ENCODE data around the gene COL5A1. TPM values are rescaled to one million over a fixed set of nuclear protein-coding genes. Genes with fewer than 3 reads are reported as not detected.
"Not testable (repeated sequence)": the region's sequence is repeated elsewhere in the genome, so short reads cannot be mapped to it uniquely, and the experiment has no call there.

Gene COL5A1
- total RNA-seq, 6 donors from 2014 or later: 7.5 to 75.4 (median 27.4) TPM

DNA sequence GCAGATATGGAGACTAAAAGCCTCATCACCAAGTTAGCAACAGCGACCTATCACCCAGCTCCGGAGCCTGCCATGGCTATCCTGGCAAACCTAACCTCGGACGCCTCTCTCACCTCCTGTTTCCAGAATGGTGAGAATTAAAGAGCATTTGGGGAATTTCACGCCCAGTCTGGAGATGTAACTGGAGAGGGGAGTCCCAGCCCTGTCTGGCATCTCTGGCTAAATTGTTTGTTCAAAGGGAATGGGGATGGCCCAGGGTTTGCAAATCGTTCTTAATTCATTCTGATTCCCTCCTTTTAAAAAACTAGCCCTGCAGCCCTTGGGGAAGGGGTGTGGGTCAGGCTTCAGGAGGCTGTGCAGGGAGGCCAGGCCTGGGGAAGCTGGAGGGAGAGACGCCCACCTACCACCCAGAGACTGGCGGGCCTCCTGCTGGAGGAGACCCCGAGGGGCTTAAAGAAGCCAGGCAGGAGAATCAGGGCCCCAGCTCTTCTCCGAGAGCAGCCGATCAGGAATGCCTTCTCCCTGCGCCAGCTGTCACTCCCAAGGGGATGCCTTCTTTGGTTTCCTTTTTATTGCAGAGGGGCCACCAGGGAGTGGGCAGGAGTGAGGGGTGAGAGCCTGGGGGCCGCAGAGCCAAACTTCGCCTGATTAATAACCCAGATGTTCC lies 964 bp upstream of the COL5A1 start:
- Histone ChIP-seq H3K4me3 (peak overlapping the region in 3 of 4 donors; percentile 58 to 60 (median 58)), H3K36me3 (no peaks in the 10 kb centered on the region), H3K27me3 (peaks cover 0 to 10% (median 2%) of the 10 kb centered on the region in 4 donors), H3K4me1 (peaks cover 3 to 23% (median 8%) of the 10 kb centered on the region in 4 donors), H3K27ac (peak overlapping the region; percentile 26 to 84 (median 54)), H3K9me3 (no peaks in the 10 kb centered on the region)
- no peak for TF ChIP-seq POLR2A (IDR thresholded peaks at IDR 0.05)
- 67 to 74% methylated on average over 9 to 14 of the region's 14 CpGs for WGBS, 2 donors
- ATAC-seq (ENCODE audit: low FRiP score in 2 of 2): no peak
- DNase-seq: no peak

DNA sequence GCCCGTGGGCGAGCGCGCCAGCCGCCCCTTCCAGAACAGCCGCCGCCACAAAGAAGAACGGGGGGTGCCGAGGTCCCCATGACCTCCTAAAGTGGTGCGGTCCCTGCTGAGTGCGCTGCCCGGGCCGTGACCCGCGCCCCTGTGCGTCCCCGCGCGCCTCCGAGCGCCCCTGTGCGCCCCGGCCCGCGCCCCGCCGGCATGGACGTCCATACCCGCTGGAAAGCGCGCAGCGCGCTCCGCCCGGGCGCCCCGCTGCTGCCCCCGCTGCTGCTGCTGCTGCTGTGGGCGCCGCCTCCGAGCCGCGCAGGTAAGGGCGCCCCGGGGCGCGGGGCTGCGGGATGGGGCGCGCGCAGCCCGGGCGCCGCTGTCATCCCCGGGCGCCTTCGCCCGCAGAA lies 384 bp downstream of the COL5A1 start:
- Histone ChIP-seq H3K4me3 (peak overlapping the region; percentile 6 to 60 (median 58)), H3K27me3 (peaks cover 0 to 10% (median 2%) of the 10 kb centered on the region in 4 donors), H3K27ac (peak overlapping the region; percentile 83 to 88 (median 84)), H3K4me1 (peaks cover 3 to 29% (median 16%) of the 10 kb centered on the region in 4 donors), H3K36me3 (no peaks in the 10 kb centered on the region), H3K9me3 (no peaks in the 10 kb centered on the region)
- TF ChIP-seq EP300 (IDR thresholded peaks at IDR 0.05) (no peak), POLR2AphosphoS5 (IDR thresholded peaks at IDR 0.05) (no peak), POLR2A (IDR thresholded peaks at IDR 0.05) (no peak)
- TF ChIP-seq, protein P1, sequence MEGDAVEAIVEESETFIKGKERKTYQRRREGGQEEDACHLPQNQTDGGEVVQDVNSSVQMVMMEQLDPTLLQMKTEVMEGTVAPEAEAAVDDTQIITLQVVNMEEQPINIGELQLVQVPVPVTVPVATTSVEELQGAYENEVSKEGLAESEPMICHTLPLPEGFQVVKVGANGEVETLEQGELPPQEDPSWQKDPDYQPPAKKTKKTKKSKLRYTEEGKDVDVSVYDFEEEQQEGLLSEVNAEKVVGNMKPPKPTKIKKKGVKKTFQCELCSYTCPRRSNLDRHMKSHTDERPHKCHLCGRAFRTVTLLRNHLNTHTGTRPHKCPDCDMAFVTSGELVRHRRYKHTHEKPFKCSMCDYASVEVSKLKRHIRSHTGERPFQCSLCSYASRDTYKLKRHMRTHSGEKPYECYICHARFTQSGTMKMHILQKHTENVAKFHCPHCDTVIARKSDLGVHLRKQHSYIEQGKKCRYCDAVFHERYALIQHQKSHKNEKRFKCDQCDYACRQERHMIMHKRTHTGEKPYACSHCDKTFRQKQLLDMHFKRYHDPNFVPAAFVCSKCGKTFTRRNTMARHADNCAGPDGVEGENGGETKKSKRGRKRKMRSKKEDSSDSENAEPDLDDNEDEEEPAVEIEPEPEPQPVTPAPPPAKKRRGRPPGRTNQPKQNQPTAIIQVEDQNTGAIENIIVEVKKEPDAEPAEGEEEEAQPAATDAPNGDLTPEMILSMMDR (IDR thresholded peaks at IDR 0.05): no peak
- ATAC-seq (ENCODE audit: low FRiP score in 2 of 2) (no peak), DNase-seq (peak in 1 of 2 donors; percentile 87)
- WGBS, 2 donors: 1 to 2% methylated on average over 17 to 23 of the region's 58 CpGs

DNA sequence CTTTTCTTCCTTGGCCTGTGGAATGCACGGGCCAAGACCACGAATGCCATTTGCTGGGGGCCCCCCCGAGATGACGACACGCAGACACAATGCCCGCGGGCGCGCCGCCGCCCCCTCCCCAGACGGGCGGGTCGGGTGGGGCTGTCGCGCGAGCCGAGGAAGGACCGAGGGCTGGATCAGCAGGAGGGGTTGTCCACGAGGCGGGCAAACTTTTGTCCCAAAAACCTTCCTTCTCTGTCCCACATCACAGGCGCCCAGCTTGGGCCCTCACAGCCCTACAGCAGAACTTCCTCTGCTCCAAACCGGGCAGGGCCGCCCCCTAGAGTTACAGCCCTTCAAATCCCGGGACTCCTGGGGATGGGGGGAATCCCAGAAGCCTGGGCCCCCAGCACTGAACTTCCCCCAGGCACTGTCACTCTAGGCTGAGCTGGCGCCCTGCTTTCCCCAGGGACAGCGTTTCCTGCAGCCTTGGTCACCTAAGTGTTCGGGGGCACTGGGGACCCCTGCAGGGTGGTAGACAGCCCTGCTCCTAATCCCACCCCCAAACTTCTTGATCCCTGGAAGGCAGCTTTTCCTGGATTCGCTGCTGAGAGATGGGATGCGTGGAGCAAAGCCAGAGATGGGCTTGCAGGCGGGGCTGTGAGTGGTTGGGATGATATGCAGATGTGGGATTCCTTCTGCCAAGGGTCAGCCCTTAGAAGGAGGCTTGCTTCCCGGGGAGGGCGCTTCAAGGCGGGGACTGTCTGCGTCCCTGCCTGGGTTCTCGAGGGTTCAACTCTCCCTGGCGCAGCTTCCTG lies 980 bp downstream of the COL5A1 start:
- 17% methylated on average over 36 of the region's 37 CpGs; no CpG with 5 or more reads in 1 of the 2 donors for WGBS, 2 donors
- peak in 1 of 2 donors; percentile 85 for DNase-seq
- TF ChIP-seq POLR2A (IDR thresholded peaks at IDR 0.05) (no peak), POLR2AphosphoS5 (IDR thresholded peaks at IDR 0.05) (peak; percentile 38 to 57)
- H3K4me1 ChIP-seq: peaks cover 3 to 29% (median 16%) of the 10 kb centered on the region in 4 donors
- peaks cover 0 to 10% (median 2%) of the 10 kb centered on the region in 4 donors for H3K27me3 ChIP-seq
- peak overlapping the region in 3 of 4 donors; percentile 58 to 60 (median 58) for H3K4me3 ChIP-seq
- peak overlapping the region; percentile 83 to 88 (median 84) for H3K27ac ChIP-seq
- ATAC-seq (ENCODE audit: low FRiP score in 2 of 2): peak in 1 of 2 donors; percentile 66
- no peaks in the 10 kb centered on the region for H3K36me3 ChIP-seq
- H3K9me3 ChIP-seq: no peaks in the 10 kb centered on the region

DNA sequence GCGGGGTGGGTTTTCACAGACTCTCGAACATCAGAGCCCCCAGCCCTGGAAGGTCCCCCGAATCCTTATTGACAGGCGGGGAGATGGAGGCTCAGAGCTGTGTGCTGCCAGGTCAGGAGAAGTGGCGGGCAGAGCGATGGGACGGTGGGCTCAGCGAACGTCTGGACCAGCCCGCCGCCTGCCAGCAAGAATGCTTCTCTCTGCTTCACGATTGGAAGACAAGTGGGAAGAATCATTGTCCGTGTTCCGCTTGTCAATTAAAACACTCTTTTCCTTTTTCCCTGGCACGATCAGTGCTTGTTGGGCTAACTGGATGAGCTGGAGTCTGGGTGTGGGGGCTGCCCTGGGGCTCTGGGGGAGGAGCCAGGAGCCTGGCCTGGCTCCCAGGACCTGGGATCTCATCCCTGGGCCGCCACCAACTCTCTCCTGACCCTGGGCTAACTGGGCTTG lies 1.6 kb downstream of the COL5A1 start:
- H3K4me1 ChIP-seq: peaks cover 3 to 29% (median 16%) of the 10 kb centered on the region in 4 donors
- peak in 1 of 2 donors; percentile 9 for ATAC-seq (ENCODE audit: low FRiP score in 2 of 2)
- TF ChIP-seq POLR2A (IDR thresholded peaks at IDR 0.05) (no peak), EP300 (IDR thresholded peaks at IDR 0.05) (no peak), POLR2AphosphoS5 (IDR thresholded peaks at IDR 0.05) (no peak)
- TF ChIP-seq, protein P1 (IDR thresholded peaks at IDR 0.05): no peak
- H3K36me3 ChIP-seq: no peaks in the 10 kb centered on the region
- H3K4me3 ChIP-seq: peak overlapping the region; percentile 14 to 60 (median 58)
- peaks cover 0 to 10% (median 2%) of the 10 kb centered on the region in 4 donors for H3K27me3 ChIP-seq
- WGBS, 2 donors: 50 to 69% methylated on average over 15 to 16 of the region's 16 CpGs
- H3K27ac ChIP-seq: peak overlapping the region; percentile 83 to 88 (median 84)
- peak in 1 of 2 donors; percentile 59 for DNase-seq
- H3K9me3 ChIP-seq: no peaks in the 10 kb centered on the region

DNA sequence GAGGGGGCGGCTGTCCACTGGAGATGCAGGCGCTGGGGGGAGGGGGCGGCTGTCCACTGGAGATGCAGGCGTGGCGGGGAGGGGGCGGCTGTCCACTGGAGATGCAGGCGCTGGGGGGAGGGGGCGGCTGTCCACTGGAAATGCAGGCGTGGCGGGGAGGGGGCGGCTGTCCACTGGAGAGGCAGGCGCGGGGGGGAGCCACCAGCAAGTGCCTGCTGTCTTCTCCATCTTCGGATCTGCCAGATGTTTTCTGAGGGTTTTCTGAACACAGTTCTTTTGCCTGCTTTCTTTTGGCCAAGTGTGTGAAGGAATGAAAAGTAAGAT lies 2.8 kb downstream of the COL5A1 start:
- H3K36me3 ChIP-seq; ATAC-seq (ENCODE audit: low FRiP score in 2 of 2); H3K9me3 ChIP-seq; H3K27me3 ChIP-seq: not testable (repeated sequence)
- Histone ChIP-seq H3K27ac (peak overlapping the region in 2 of 4 donors; percentile 52 to 73), H3K4me1 (peaks cover 3 to 29% (median 18%) of the 10 kb centered on the region in 4 donors), H3K4me3 (peak overlapping the region in 1 of 4 donors; percentile 28)
- peak in 1 of 2 donors; percentile 41 for DNase-seq
- 70 to 77% methylated on average over 6 to 9 of the region's 14 CpGs for WGBS, 2 donors

Measured in upper lobe of left lung (tissue), 6 donors.